Stimulated activated naive CD8-positive, alpha-beta T cell treated with anti-CD3 and anti-CD28 coated beads, Interleukin-15, Interleukin-2, amounts not matched to agents 100 ng/mL and 50 ng/mL, for 24 hours (primary cell): ENCODE data around the gene PSMD14.
"Not testable (repeated sequence)": the region's sequence is repeated elsewhere in the genome, so short reads cannot be mapped to it uniquely, and the experiment has no call there.

ENCODE experiments used
- H3K27ac Mint-ChIP-seq: one replicate; pipeline ENCODE4 v1.8.0; 2021; ENCODE audit warnings: mild to moderate bottlenecking, mixed read lengths
- H3K27me3 Mint-ChIP-seq: one replicate; pipeline ENCODE4 v1.8.0; 2021; ENCODE audit warnings: mixed read lengths
- H3K36me3 Mint-ChIP-seq: one replicate; pipeline ENCODE4 v1.8.0; 2021; ENCODE audit warnings: low read depth, mixed read lengths
- H3K4me1 Mint-ChIP-seq: one replicate; pipeline ENCODE4 v1.8.0; 2021; ENCODE audit warnings: low read depth, mixed read lengths
- H3K4me3 Mint-ChIP-seq: one replicate; pipeline ENCODE4 v1.8.0; 2021; ENCODE audit warnings: mild to moderate bottlenecking, mixed read lengths
- H3K9me3 Mint-ChIP-seq: one replicate; pipeline ENCODE4 v1.8.0; 2021; ENCODE audit warnings: mixed read lengths

Gene PSMD14

DNA sequence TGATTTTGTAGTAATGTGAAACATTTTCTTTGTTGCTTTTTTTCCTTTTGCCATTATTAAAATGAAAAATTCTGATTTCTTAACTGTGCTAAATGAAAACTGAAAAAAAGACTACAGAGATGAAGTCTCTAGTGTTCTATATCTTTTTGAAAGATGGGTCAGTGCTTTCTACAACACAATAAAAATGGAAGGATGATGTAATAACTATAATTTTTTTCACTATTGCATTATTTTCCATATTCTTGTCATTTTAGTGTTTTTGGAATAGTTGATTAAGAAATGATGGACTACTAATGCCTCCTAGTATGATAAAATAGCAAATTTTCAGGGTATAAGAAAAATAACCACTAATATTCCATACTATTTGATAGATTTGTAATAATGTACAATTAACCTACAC, 7.2 kb downstream of the PSMD14 start:
- Mint-ChIP-seq H3K9me3 (no peaks in the 10 kb centered on the region), H3K36me3 (peaks cover 68% of the 10 kb centered on the region), H3K4me3 (no peak overlapping the region), H3K4me1 (peaks cover 31% of the 10 kb centered on the region), H3K27ac (no peak overlapping the region), H3K27me3 (no peaks in the 10 kb centered on the region)

- peaks cover 70% of the 10 kb centered on the region for H3K36me3 Mint-ChIP-seq
- H3K27ac Mint-ChIP-seq, result no peak overlapping the region
- H3K27me3 Mint-ChIP-seq, result no peaks in the 10 kb centered on the region
- no peaks in the 10 kb centered on the region for H3K9me3 Mint-ChIP-seq
- peaks cover 25% of the 10 kb centered on the region for H3K4me1 Mint-ChIP-seq
- no peak overlapping the region for H3K4me3 Mint-ChIP-seq
These were observed 8.5 kb downstream of the PSMD14 start for GRCh38 chr2:161316701-161317100.

- Mint-ChIP-seq H3K9me3 (no peaks in the 10 kb centered on the region), H3K27me3 (no peaks in the 10 kb centered on the region), H3K4me1 (peaks cover 6% of the 10 kb centered on the region), H3K27ac (no peak overlapping the region), H3K36me3 (peaks cover 68% of the 10 kb centered on the region), H3K4me3 (no peak overlapping the region)
These were observed 13.9 kb downstream of the PSMD14 start for GRCh38 chr2:161321944-161322648.

GRCh38 chr2:161324876-161325275, 16.7 kb downstream of the PSMD14 start:
- Mint-ChIP-seq H3K36me3 (peaks cover 61% of the 10 kb centered on the region), H3K27me3 (no peaks in the 10 kb centered on the region), H3K4me1 (peaks cover 6% of the 10 kb centered on the region), H3K27ac (no peak overlapping the region), H3K4me3 (no peak overlapping the region), H3K9me3 (no peaks in the 10 kb centered on the region)

GRCh38 chr2:161327582-161327981, 19.4 kb downstream of the PSMD14 start:
- Mint-ChIP-seq H3K27ac (no peak overlapping the region), H3K9me3 (no peaks in the 10 kb centered on the region), H3K27me3 (no peaks in the 10 kb centered on the region), H3K4me3 (no peak overlapping the region), H3K36me3 (peaks cover 63% of the 10 kb centered on the region), H3K4me1 (peaks cover 6% of the 10 kb centered on the region)

- Mint-ChIP-seq H3K9me3 (no peaks in the 10 kb centered on the region), H3K36me3 (peaks cover 38% of the 10 kb centered on the region), H3K27ac (no peak overlapping the region), H3K4me3 (no peak overlapping the region), H3K27me3 (no peaks in the 10 kb centered on the region), H3K4me1 (peaks cover 3% of the 10 kb centered on the region)
These were observed 24.2 kb downstream of the PSMD14 start for GRCh38 chr2:161332371-161332967.

- H3K4me1 Mint-ChIP-seq, result peaks cover 10% of the 10 kb centered on the region
- H3K9me3 Mint-ChIP-seq, result no peaks in the 10 kb centered on the region
- no peak overlapping the region for H3K27ac Mint-ChIP-seq
- no peak overlapping the region for H3K4me3 Mint-ChIP-seq
- no peaks in the 10 kb centered on the region for H3K27me3 Mint-ChIP-seq
- H3K36me3 Mint-ChIP-seq, result peaks cover 36% of the 10 kb centered on the region
These were observed 27.4 kb downstream of the PSMD14 start for GRCh38 chr2:161335626-161336025.

DNA sequence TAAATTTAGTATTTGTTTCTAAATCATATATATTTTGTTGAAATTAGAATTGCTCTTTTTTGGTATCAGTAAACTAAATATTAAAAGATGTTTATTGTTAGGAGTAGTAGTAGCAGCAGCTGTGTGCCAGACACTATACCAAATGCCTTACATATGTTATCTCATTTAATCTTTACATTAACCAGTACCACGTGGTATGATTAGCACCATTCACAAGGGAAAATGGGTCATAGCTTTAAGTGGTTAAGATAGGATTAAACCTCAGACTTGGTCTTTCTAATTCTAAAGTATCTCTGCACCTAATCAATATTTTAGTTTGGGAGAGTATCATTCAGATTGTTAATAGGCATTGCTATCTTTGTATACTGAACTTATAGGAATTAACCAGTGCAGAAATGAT, 29.0 kb downstream of the PSMD14 start:
- H3K9me3 Mint-ChIP-seq, result peaks cover 5% of the 10 kb centered on the region
- no peak overlapping the region for H3K27ac Mint-ChIP-seq
- H3K4me1 Mint-ChIP-seq, result peaks cover 13% of the 10 kb centered on the region
- H3K4me3 Mint-ChIP-seq, result no peak overlapping the region
- no peaks in the 10 kb centered on the region for H3K27me3 Mint-ChIP-seq
- H3K36me3 Mint-ChIP-seq, result peaks cover 31% of the 10 kb centered on the region

DNA sequence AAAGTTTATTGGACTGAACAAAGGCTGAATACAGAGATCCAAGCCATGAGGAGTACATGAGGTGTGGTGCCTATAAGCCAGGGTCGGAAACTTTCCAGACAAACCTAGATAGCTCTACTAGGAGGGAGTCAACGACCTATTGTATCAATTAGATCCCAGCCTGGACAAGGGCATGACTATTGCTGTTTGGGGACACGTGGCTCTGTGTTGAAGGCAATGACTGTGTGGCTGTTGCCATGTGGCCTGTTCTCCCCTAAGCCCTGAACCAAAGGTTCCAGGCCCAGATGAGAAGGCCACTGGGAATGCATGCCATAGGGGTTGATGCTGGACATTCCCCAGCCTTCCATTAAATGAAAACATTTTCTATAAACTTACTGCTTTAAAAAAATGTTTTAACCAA, 31.3 kb downstream of the PSMD14 start:
- Mint-ChIP-seq H3K36me3 (peaks cover 31% of the 10 kb centered on the region), H3K9me3 (peaks cover 14% of the 10 kb centered on the region), H3K4me1 (peaks cover 16% of the 10 kb centered on the region)
- H3K4me3 Mint-ChIP-seq, H3K27me3 Mint-ChIP-seq, H3K27ac Mint-ChIP-seq: not testable (repeated sequence)

DNA sequence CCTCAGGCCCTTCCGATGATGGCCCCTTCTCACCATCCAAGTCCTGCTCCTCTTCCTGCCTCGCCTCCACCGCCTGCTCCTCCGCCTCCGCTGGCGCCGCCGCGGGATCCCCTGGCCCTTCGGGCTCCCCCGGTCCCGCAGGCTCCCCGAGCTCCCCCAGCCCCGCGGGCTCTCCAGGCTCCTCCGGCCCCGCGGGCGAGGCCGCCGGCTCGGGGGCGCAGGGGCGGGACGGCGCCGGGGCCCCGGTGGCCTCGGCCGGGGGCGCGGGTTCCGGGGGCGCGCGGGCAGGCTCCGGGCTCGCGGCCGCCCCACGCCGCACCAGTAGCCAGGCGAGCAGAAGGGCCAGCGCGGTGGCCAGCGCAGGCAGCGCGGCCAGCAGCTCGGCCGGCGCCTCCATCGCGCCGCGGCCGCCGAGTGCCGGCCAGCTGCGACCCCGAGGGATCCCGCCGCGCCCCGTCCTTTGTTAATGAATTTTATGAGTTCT, 32.7 kb downstream of the PSMD14 start:
- H3K4me1 Mint-ChIP-seq, result peaks cover 25% of the 10 kb centered on the region
- H3K36me3 Mint-ChIP-seq, result peaks cover 42% of the 10 kb centered on the region
- not testable (repeated sequence) for H3K27me3 Mint-ChIP-seq, H3K27ac Mint-ChIP-seq, H3K4me3 Mint-ChIP-seq
- peaks cover 14% of the 10 kb centered on the region for H3K9me3 Mint-ChIP-seq

- H3K27ac Mint-ChIP-seq, result no peak overlapping the region
- H3K4me3 Mint-ChIP-seq, result no peak overlapping the region
- H3K4me1 Mint-ChIP-seq, result peaks cover 28% of the 10 kb centered on the region
- peaks cover 14% of the 10 kb centered on the region for H3K9me3 Mint-ChIP-seq
- peaks cover 62% of the 10 kb centered on the region for H3K36me3 Mint-ChIP-seq
- no peaks in the 10 kb centered on the region for H3K27me3 Mint-ChIP-seq
These were observed 35.0 kb downstream of the PSMD14 start for GRCh38 chr2:161343235-161343634.

DNA sequence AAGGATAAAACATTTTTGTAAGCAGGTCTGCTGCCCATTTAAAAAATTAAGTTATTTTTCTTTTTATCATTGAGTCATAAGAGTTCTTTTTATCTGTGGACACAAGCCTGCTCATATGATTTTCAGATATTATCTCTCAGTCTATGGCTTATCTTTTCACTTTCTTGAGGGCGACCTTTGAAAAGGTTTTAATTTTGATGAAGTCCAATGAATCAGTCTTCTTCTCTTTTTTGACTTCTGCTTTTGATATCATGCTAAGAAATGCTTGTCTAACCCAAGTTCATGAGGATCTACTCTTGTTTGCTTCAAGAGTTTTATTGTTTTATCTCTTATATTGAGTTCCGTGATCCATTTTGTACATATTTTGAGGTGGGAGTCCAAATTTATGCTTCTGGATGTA, 36.5 kb downstream of the PSMD14 start:
- Mint-ChIP-seq H3K36me3 (peaks cover 67% of the 10 kb centered on the region), H3K4me1 (peaks cover 28% of the 10 kb centered on the region), H3K9me3 (peaks cover 14% of the 10 kb centered on the region), H3K27me3 (no peaks in the 10 kb centered on the region), H3K27ac (no peak overlapping the region), H3K4me3 (no peak overlapping the region)

DNA sequence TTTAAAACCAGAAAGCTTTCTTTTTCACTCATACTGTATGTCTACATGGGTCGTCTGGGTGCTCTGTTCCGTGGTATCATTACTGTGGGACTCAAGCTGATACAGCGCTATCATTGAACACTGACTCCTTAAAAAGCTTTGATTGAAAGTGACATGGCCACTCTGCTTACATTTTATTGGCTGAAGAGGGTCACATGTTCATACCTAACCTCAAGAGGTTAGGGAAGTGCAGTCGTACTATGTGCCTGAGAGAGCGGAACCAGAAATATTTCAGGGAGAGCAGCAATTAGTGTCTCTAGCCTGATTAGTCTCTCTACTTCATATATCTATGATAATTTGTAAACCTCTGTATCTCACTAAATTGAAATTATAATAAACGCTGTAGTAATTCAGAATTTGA, 43.5 kb downstream of the PSMD14 start:
- peaks cover 22% of the 10 kb centered on the region for H3K4me1 Mint-ChIP-seq
- H3K27ac Mint-ChIP-seq, result no peak overlapping the region
- peaks cover 41% of the 10 kb centered on the region for H3K36me3 Mint-ChIP-seq
- H3K4me3 Mint-ChIP-seq, result no peak overlapping the region
- no peaks in the 10 kb centered on the region for H3K9me3 Mint-ChIP-seq
- no peaks in the 10 kb centered on the region for H3K27me3 Mint-ChIP-seq

DNA sequence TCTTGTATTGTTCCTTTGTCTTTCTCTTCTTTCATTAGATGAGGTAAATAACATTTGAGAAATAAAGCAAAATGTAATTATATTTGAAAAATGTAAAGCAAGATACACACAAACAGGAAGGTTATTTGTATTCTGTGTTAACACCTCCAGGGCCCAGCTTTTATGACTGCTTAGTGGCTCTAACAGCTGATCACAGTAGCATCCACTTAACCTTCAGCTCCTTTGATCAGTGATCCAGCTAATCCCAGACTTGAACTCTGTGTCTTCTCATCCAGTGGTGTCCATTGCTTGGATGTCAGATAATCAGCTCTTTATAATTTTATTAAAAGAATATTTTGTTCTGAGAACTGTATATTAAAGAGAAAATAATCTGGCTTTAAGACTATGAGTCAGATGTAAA, 44.5 kb downstream of the PSMD14 start:
- no peaks in the 10 kb centered on the region for H3K9me3 Mint-ChIP-seq
- no peaks in the 10 kb centered on the region for H3K27me3 Mint-ChIP-seq
- peaks cover 29% of the 10 kb centered on the region for H3K4me1 Mint-ChIP-seq

GRCh38 chr2:161353543-161353942, 45.3 kb downstream of the PSMD14 start:
- H3K27ac Mint-ChIP-seq, result no peak overlapping the region
- no peaks in the 10 kb centered on the region for H3K27me3 Mint-ChIP-seq
- H3K9me3 Mint-ChIP-seq, result no peaks in the 10 kb centered on the region
- H3K4me3 Mint-ChIP-seq, result no peak overlapping the region
- H3K36me3 Mint-ChIP-seq, result peaks cover 30% of the 10 kb centered on the region
- peaks cover 30% of the 10 kb centered on the region for H3K4me1 Mint-ChIP-seq

More for the DNA sequence above, 44.5 kb downstream of the PSMD14 start:
- H3K4me3 Mint-ChIP-seq, result no peak overlapping the region
- peaks cover 32% of the 10 kb centered on the region for H3K36me3 Mint-ChIP-seq
- no peak overlapping the region for H3K27ac Mint-ChIP-seq

- H3K36me3 Mint-ChIP-seq, result peaks cover 25% of the 10 kb centered on the region
- H3K27ac Mint-ChIP-seq, result no peak overlapping the region
- H3K27me3 Mint-ChIP-seq, result no peaks in the 10 kb centered on the region
- H3K4me3 Mint-ChIP-seq, result no peak overlapping the region
- H3K9me3 Mint-ChIP-seq, result no peaks in the 10 kb centered on the region
- H3K4me1 Mint-ChIP-seq, result peaks cover 30% of the 10 kb centered on the region
These were observed 45.9 kb downstream of the PSMD14 start for GRCh38 chr2:161354106-161354505.
